ENCODE measurements around the gene OBSCN.

- TF ChIP-seq, protein P1, sequence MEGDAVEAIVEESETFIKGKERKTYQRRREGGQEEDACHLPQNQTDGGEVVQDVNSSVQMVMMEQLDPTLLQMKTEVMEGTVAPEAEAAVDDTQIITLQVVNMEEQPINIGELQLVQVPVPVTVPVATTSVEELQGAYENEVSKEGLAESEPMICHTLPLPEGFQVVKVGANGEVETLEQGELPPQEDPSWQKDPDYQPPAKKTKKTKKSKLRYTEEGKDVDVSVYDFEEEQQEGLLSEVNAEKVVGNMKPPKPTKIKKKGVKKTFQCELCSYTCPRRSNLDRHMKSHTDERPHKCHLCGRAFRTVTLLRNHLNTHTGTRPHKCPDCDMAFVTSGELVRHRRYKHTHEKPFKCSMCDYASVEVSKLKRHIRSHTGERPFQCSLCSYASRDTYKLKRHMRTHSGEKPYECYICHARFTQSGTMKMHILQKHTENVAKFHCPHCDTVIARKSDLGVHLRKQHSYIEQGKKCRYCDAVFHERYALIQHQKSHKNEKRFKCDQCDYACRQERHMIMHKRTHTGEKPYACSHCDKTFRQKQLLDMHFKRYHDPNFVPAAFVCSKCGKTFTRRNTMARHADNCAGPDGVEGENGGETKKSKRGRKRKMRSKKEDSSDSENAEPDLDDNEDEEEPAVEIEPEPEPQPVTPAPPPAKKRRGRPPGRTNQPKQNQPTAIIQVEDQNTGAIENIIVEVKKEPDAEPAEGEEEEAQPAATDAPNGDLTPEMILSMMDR (IDR thresholded peaks at IDR 0.05; ENCODE audit: low read length), result peak; percentile 45
- TF ChIP-seq EZH2 (IDR thresholded peaks at IDR 0.05; ENCODE audit: borderline replicate concordance, low read length), result no peak
Observed at GRCh38 chr1:228180271-228180958, 27.4 kb upstream of the OBSCN start.
